IPS-NIHi7 (cell line): Measurements from ENCODE around the gene TMEM115.

Experiments
- DNase-seq: peaks from one replicate; pipeline ENCODE4 v3.0.0; 2012; ENCODE audit warnings: mixed read lengths; ENCODE audit errors: extremely low spot score

Gene TMEM115

DNA sequence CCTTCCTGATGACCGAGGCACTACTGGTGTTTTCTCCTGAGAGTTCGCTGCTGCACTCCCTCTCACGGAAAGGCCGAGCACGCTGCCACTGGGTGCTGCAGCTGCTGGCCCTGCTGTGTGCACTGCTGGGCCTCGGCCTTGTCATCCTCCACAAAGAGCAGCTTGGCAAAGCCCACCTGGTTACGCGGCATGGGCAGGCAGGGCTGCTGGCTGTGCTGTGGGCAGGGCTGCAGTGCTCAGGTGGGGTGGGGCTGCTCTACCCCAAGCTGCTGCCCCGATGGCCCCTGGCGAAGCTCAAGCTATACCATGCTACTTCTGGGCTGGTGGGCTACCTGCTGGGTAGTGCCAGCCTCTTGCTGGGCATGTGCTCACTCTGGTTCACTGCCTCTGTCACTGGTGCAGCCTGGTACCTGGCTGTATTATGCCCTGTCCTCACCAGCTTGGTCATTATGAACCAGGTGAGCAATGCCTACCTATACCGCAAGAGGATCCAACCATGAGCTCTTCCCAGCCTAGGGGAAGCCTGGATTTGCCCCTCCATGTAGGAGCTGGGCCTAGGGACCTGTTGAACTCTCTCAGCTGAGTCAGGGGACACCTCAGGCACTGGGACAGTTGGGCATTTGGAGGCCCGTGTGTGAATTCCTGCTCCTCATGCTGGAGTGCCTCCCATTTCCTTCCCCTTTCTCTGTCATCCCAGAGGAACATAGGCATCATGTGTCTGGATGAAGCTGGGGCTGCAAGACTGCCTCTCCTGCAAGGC lies 5.9 kb downstream of the TMEM115 start:
- no peak for DNase-seq

DNA sequence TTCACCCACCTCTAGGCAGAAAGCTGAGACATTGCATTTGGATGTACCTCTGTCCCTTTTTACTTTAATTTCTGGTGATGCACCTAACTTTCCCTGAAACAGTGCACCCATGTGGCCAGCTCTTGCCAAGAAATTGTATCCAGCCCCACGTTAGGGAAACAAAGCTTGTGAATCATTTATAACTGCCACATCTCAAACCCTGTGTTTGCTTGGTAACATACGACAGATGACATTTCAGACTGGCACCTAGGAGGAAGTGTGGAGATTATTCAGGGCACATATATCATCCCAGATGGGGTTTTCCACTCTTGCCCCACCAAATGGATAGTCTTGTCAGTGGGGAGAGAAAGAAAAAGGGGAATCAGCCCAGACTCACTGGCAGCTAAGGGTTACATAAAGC lies 6.5 kb downstream of the TMEM115 start:
- DNase-seq: no peak

DNA sequence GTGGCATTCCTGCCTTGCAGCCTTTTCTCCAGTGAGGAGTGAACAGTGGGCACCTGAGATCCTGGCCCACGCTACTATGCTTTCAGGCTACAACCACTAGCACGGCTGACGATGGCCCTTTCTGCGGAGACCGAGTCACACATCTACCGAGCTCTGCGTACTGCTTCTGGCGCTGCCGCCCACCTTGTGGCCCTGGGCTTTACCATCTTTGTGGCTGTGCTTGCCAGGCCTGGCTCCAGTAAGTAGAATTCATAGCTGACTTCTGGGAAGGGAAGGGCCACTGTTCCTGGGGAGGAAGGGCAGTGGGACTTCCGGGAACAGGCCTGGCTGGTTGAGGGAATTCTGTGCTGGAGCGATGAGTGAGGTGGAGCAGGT lies 8.0 kb downstream of the TMEM115 start:
- DNase-seq: no peak

DNA sequence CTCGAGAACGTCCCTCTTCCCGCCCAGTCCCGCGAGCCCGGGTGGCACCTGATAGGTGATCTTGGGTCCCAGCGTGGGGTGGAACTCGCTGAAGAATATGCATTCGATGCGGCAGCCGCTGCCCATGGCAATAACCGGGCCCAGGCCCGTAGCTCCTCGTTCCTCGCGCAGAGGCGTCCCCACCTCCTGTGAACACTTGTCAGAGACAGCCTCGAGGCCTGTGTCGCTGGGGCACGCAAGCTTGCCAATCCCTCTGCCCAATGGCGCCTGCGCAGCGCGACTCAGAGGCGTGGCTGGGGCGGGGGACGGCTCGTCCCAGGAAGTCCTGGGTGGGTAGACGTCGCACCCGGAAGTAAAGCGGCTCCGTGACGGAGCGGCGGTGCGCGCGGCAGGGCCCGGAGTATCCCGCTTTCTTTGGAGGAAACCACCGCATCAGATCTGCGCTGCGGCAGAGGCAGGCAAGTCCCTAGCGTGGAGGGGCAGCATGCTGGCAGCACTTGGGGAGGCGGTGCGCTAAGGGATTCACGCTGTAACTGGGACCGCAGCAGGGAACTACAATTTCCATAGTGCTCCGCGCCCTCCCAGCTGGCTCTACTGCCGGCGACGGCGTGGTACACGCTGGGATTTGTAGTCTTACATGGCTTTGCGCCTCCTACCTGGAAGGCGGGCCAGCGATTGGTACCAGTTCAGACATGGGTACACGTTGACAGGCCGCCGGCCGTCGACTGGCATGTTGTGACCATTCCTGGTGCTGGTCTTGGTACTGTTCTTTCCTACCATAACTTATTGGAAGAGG lies 8.6 kb downstream of the TMEM115 start, which contains the start of the genes CYB561D2 and NPRL2:
Gene CYB561D2 (plus strand): TSS at position 336 of the 796 bp plus-strand sequence. CDS start 572 bp downstream, outside the sequence.
Gene NPRL2 (minus strand): TSS at position 249 of the 796 bp plus-strand sequence. CDS start 123 bp downstream, at position 126.
- DNase-seq: peak; percentile 93

DNA sequence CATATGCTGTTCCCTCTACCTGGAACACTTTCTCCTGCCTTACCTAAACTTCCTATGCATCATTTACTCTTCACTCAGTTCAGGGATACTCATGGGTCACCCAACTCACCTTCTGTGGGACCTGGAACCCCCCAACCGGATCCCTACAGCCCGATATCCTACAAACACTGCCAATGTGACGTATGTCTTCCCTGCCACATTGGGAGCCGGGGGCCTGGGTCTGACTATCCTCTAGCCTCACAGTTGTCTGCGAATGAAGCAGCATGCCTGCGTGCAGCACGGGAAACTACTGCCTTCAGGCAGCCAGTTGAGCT lies 9.2 kb downstream of the TMEM115 start:
- no peak for DNase-seq

DNA sequence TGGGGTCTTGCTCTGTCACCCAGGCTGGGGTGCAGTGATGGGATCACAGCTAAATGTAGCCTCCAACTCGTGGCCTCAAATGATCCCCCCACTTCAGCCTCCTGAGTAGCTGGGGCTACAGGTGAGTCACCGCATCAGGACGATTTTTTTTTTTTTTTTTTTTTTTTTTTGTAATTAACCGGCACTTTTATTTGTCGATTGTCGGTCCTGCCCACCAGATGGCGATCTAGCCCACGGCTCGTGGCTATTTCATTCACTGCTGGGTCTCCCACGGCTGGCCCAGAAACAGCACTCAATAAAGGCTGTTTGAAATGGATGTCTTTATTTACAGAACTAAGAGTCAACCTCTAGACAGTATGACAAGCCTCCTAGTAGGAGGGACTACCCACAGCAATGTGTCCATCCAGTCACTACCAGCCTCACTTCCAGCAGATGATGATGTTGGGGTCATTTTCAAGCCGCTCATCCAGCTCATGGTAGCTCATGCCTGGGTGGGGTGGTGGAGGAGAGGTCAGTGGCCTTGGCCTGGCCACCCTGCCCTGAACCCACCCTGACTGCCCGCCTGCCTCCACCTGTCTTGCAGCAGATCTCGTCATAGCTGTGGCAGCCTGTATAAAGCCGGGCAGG lies 12.0 kb downstream of the TMEM115 start:
- peak; percentile 56 for DNase-seq

DNA sequence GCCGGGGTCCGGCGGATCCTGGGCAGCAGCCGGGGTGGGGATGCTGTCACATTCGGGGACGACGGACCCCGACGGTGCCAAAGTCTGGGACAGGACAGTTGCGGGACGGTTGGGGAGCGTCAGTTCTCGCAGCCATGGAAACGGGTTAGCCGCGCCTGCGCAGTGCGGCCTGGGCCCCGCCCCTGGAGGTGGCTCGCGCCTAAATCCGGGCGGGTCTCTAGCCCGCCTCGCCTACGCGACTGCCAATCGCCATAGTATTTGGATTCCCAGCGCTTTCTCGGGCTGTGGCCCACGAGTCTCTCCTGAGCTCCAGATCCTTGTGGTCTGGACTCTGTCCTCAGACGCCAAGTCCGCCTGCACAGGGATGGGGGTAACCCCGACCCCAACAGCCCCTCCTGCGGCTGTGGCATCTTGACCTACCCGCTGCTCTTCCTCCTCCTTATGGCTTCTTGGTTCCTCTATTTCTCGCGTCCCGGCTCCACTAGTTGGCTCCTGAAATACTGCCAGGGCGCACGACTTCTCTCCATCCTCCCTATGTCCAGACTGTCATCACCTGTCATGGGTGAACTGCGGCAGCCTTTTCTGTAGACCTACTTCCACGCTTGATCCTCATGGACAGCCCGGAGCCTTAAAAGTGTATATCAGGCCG lies 13.6 kb downstream of the TMEM115 start, which contains the start of gene ZMYND10:
Gene ZMYND10 (minus strand): TSS at position 147 of the 649 bp plus-strand sequence. CDS start 153 bp downstream, outside the sequence.
- peak; percentile 93 for DNase-seq

DNA sequence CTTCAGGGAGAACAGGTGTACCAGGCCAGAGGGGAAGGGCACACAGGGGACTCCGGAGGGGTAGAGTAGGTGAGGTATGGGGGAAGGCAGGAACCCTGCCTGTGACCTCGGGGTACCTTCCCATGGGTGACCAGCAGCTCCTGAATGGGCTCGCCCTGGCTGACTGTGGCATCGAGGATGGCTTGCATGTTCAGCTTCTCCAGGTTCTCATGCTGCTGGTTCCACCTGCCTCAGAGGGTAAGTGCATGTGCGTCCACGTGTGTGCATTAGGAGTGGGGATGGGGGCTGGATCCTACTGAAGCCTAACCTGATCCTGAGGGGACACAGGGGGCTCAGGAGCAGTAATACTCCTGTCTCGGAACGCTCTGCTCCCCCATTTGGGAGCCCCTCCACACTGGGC lies 14.3 kb downstream of the TMEM115 start:
- no peak for DNase-seq

DNA sequence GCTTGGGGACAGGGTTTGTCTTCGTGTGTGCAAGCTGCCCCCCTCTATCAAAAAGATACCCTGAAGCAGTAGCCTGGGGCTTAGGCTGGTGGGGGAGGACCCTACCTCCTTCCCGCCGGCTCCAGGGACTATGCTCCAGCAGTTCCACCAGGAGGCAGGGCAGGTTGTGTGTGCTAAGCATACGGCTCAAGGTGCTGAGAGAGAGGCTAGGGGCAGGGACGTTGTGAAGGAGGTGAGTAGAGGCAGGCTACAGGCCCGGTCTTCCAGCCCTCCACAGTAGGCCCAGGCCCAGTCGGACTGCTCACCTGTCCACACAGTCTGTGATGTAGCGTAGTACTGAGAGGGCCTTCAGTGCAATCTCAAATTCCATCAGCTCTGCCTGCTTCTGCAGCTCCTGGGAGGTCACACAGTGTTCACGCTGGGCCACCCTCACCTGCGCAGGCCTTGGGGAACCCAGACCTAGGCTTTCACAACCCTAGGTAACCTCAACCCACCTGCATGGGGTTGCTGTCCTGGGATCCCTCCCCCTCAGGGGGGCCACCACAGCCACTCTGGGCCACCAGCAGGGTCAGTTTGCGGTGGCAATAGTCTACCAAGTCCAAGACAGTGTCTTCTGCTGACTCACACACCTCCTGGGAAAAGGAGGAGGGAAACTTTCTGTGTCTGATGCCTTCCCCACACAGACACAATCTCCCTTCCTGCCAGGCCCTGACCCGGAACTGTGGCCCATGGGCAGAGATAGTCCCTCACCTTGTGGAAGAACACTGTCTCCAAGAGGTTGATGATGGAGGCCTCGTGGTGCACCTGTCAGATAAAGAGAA lies 16.3 kb downstream of the TMEM115 start:
- peak; percentile 57 for DNase-seq

DNA sequence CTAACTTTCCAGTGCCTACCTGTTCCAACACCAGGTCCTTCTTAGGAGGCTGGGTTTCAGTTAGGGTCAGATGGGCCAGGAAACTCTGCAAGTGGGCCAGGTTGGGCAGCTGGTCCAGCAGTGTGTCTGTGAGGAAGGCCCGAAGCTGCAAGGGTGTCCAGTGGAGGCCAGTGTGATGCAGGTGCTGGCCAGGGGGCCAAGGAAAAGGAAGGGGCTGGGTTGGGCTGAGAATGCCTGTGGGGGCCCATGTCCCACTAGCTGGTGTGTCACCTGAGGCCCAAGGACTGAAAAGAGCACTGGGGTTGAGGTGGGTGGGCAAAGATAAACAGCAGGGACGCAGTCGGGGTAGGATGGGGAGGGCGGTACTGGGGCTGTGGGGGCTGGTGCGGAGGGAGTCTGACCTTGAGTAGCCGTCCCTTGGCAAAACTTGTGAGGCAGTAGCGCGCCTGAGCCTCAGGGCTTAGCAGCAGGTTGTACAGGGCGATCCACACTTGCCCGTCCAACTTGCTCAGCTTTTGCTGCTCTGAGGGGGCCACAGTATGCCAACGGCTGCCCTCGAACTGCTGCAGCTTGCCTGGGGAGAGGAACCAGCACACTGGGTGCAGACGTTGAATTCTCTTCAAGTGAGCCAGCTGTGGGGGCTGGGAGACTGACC lies 17.2 kb downstream of the TMEM115 start:
- DNase-seq: no peak

DNA sequence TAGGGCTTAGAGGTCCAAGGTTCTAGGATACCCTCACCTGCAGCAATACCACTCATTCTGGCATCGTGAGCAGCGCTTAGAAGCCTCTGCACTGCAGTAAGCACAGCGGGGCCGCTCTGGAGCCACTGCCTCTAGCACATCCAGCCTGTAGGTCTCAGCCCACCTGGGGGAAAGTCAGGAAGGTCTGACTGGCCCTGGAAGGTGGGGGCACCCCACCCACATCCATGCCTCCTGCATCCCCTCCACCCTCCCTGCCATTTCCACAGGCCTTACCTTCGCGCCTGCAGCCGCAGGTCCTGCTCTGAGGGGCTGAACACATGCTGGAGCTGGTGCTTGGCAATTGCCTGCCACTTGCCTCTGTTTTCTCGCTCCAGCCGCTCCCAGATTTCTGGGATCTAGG lies 17.8 kb downstream of the TMEM115 start:
- DNase-seq: no peak

DNA sequence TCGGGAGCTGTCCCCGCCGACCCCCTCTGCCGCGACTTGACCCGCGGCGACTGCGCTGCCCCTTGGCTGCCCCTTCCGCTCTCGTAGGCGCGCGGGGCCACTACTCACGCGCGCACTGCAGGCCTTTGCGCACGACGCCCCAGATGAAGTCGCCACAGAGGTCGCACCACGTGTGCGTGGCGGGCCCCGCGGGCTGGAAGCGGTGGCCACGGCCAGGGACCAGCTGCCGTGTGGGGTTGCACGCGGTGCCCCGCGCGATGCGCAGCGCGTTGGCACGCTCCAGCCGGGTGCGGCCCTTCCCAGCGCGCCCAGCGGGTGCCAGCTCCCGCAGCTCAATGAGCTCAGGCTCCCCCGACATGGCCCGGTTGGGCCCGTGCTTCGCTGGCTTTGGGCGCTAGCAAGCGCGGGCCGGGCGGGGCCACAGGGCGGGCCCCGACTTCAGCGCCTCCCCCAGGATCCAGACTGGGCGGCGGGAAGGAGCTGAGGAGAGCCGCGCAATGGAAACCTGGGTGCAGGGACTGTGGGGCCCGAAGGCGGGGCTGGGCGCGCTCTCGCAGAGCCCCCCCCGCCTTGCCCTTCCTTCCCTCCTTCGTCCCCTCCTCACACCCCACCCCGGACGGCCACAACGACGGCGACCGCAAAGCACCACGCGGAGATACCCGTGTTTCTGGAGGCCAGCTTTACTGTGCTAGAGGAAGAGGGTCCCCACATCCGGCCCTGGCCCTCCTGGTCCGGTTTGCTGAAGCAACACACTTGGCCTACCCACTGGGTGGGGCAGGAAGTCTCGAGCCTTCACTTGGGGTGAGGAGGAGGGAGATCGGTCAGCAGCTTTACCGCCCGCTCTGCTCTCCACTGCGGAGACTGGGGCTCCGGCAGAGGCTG lies 18.6 kb downstream of the TMEM115 start, which contains the start of gene RASSF1:
Gene RASSF1 (minus strand): TSS at position 389 of the 882 bp plus-strand sequence. CDS start 31 bp downstream, at position 358.
- peak; percentile 38 for DNase-seq

DNA sequence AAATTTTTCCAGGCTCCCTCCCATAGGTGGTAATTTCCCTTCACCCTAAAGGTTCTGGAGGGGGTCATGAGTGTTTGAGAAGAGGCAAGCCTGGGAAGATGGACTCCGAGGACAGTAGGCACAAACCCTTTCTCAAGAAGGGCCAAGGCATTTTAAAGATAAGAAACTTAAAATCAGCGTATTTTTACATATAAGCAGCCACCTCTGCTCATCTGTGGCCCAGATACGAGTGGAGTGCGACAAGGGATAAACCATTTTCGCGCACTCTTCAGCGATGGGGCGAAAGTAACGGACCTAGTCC lies 19.2 kb downstream of the TMEM115 start:
- DNase-seq: no peak

DNA sequence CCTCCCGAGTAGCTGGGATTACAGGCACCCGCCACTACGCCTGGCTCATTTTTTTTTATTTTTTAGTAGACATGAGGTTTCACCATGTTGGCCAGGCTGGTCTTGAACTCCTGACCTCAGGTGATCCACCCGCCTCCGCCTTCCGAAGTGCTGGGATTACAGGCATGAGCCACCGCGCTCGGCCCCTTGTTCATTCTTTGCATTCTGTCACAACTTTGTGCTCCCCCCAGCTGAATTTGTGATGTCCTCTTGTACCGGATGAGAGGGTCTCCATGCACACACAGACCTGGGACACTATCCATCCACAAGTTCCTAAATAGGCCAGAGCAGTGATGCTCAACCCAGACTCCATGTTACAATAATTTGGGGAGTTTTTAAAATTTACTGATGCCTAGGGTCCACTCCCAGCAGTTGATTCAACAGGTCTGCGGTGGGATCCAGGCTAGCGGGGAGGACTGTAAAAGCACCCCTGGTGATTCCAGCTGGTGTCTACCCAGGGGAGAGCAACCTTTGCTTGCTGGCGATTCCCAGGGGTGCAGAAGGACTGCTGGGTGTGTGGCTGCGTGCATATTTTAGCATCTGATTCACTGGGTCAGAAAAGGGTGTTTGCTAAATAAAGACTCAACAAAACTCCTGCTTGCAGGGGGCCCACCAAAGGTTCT lies 19.7 kb downstream of the TMEM115 start:
- DNase-seq: no peak

DNA sequence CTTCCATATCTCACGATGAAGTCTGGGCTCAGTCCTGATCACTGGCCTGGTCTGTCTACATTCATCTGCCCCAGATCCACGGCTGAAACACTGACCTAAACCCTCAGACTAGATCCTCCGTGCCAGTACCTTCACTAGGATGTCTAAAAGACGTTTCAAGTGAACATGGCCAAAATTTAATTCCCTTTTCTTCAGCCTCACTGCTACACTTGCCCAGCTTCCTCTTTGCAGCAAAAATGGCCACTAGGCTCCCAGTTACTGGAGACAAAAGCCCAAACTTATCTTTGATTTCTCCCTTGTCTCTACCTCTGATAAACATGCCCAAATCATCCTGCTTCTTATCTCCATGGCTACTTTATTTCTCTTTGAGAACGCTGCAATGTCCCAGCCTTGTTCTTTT lies 20.4 kb downstream of the TMEM115 start:
- DNase-seq: no peak

DNA sequence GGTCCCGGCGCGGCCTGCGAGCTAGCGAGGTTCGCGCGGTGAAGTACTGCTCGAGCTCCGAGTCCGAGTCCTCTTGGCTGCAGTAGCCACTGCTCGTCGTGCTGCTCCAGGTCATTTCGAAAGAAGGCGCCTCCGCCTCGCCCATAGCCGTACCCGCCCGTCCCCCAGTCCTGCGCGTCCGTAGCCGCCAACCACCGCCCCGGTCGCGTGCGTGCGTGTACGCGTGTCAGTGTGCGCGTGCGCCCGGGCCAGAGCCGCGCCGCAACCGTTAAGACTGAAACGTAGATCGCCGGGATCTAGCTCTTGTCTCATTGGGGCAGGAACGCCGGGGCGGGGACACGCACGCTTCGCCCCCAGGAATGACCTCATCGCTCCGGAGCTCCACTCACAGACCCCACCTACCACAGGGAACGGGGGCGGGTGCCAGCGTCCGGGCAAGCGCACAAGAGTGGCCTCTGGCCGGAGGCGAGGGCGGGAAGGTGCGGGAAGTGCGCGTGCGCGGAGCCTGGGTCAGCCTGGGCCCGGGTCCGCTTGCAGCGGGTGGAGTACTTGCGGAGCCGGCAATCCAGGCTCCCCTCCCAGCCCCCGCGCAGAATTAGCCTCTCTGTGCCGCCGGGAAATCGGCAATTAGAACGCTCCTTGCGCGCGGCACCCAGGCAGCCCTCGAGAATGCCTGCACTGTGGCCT lies 22.0 kb downstream of the TMEM115 start:
- peak; percentile 99 for DNase-seq

DNA sequence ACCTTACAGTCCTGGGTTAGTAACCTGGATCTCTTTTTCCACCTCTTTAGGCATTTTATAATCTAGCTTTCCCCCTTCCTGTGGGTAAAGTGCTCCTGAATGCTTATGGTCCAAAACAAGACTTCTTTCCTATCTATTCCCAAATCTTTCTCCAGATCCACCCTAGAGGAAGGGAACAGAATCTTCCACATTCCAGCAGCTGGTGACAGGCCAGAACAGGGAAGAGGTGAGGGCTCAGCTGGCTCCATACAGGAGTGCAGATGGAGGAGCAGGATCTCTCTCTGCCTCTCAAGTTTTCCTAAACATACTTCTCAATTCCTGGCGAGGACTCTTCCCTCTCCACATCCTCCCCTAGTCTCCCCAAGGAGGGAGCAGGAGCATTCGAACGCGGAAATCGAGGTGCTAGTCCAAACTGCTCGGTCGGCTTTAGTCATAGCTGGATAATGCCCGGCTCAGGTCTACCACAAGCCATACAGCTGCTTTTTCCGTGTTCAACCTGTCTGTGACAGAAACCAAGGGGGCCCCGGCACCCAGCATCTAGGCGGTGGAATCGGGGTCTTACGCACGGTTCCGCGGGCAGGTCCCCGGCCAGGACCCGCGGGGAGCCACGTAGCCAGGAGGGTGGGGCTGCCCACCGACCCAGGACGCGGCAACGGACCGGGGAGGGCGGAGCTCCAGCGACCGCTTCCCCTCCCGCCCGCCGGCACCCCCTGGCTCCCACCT lies 22.7 kb downstream of the TMEM115 start:
- DNase-seq: peak; percentile 58
